ENCODE results near the gene BTNL2.
"Not testable (repeated sequence)": the region's sequence is repeated elsewhere in the genome, so short reads cannot be mapped to it uniquely, and the experiment has no call there.

Gene BTNL2

GRCh38 chr6:32406857-32407256 is at the start of gene BTNL2:
BTNL2 (minus strand) TSS chr6:32407181; CDS start chr6:32407123, 58 bp downstream.
- no peak for DNase-seq

- DNase-seq, result no peak
Observed at GRCh38 chr6:32449088-32449736, 42.2 kb upstream of the BTNL2 start.

- DNase-seq, result no peak
Observed at GRCh38 chr6:32447932-32448331, 41.0 kb upstream of the BTNL2 start.

- DNase-seq, result no peak
Observed at GRCh38 chr6:32445321-32445854, 38.4 kb upstream of the BTNL2 start.

- no peak for DNase-seq
Observed at GRCh38 chr6:32444433-32444832, 37.5 kb upstream of the BTNL2 start.

- no peak for DNase-seq
Observed at GRCh38 chr6:32442977-32443552, 36.1 kb upstream of the BTNL2 start.

GRCh38 chr6:32442243-32442667 is 35.3 kb upstream of the BTNL2 start:
- DNase-seq, result no peak

GRCh38 chr6:32439602-32440214 is 32.7 kb upstream of the BTNL2 start, which contains the start of gene HLA-DRA:
HLA-DRA (plus strand) TSS chr6:32439887; CDS start chr6:32439951, 64 bp downstream.
- peak; percentile 13 for DNase-seq

GRCh38 chr6:32439139-32439538 is 32.2 kb upstream of the BTNL2 start:
- DNase-seq, result no peak

GRCh38 chr6:32436995-32437836 is 30.2 kb upstream of the BTNL2 start:
- no peak for DNase-seq

- no peak for DNase-seq
Observed at GRCh38 chr6:32436186-32436585, 29.2 kb upstream of the BTNL2 start.

GRCh38 chr6:32433950-32434349 is 27.0 kb upstream of the BTNL2 start:
- not testable (repeated sequence) for DNase-seq

GRCh38 chr6:32432050-32432450 is 25.1 kb upstream of the BTNL2 start:
- no peak for DNase-seq

GRCh38 chr6:32431142-32431541 is 24.2 kb upstream of the BTNL2 start:
- no peak for DNase-seq

- DNase-seq, result no peak
Observed at GRCh38 chr6:32430179-32430578, 23.2 kb upstream of the BTNL2 start.

- DNase-seq, result no peak
Observed at GRCh38 chr6:32427934-32428474, 21.0 kb upstream of the BTNL2 start.

GRCh38 chr6:32427218-32427617 is 20.2 kb upstream of the BTNL2 start:
- DNase-seq, result no peak

- no peak for DNase-seq
Observed at GRCh38 chr6:32426338-32426737, 19.4 kb upstream of the BTNL2 start.

GRCh38 chr6:32424589-32425300 is 17.8 kb upstream of the BTNL2 start:
- DNase-seq, result no peak

- DNase-seq, result no peak
Observed at GRCh38 chr6:32416036-32416435, 9.1 kb upstream of the BTNL2 start.

GRCh38 chr6:32415521-32416019 is 8.6 kb upstream of the BTNL2 start:
- no peak for DNase-seq
